ENCODE results near the gene TMC1.

Gene TMC1

DNA sequence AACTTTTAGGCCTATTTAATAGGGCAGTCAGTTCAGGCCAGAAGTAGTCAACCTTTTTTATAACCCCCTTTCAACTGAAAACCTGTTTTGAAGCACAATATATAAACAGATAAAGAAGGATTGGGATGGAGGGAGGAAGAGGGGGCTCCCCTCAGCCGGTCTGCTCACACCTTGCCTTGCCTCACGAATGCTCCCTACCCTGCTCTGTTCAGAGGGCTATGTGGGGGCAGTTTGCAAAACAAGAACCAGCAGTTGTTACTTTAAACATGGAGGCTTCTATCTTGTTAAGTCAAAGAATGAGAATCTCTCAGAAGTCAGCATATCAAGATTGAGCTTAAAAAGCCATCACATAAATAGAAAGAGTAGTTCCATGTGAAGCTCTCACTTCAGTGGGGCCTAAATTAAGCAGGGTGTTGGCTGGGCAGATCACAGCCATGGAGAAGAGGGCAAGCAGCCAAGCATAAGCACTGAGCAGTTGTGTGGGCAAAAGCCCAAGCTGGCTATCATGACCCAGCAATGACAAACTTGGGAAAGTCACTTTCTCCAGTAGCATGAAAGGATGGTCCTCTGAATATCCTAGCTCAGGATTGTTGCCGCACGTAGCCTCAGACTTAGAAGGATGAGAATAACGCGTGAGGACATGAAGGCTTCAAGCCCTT lies 360.8 kb downstream of the TMC1 start:
- no peak for DNase-seq

- DNase-seq: no peak
Observed at GRCh38 chr9:72883875-72884274, 362.5 kb downstream of the TMC1 start.

GRCh38 chr9:72884508-72884907 lies 363.1 kb downstream of the TMC1 start:
- DNase-seq: no peak
